H1 (cell line): ENCODE results near the gene BLNK. TPM values are rescaled to one million over a fixed set of nuclear protein-coding genes. Genes with fewer than 3 reads are reported as not detected.

Experiments
- CTCF ChIA-PET: fragments of 300-600 bp; sonication (Branson Sonifier 250); formaldehyde crosslinking; loops from one replicate; lab custom pipeline; 2021; ENCODE audit not compliant: partially characterized antibody; lab: Charles Lee
- POLR2A ChIA-PET: fragments of 300-600 bp; sonication (Branson Sonifier 250); formaldehyde crosslinking; loops from one replicate; lab custom pipeline; 2021; ENCODE audit warnings: inconsistent platforms; ENCODE audit not compliant: partially characterized antibody; lab: Charles Lee
- DNase-seq, 2 experiments: peaks; one replicate each; pipeline versions ENCODE4 v3.0.0 to v3.0.0-alpha.2; 2010 to 2022; ENCODE audit warnings: low spot score in 2 of 2, low read depth in 1 of 2, mixed read lengths in 1 of 2
- FAIRE-seq: peaks from 2 replicates; lab custom pipeline; 2011; peaks lifted over from hg19 to GRCh38; lab: Jason Lieb, UNC
- H2AFZ ChIP-seq: 2 replicates; pipeline ENCODE4 v1.8.1; 2012; ENCODE audit warnings: low read length, inconsistent platforms
- H2AK5ac ChIP-seq: 2 replicates; pipeline ENCODE4 v1.6.1; 2013; ENCODE audit warnings: low read depth, low read length
- H2BK120ac ChIP-seq: replicated peaks from 2 replicates; pipeline ENCODE3; 2013; ENCODE audit warnings: low read depth, low read length, inconsistent platforms
- H2BK12ac ChIP-seq: 2 replicates; pipeline ENCODE4 v1.6.1; 2013; ENCODE audit warnings: low read depth, low read length
- H2BK15ac ChIP-seq: 2 replicates; pipeline ENCODE4 v1.6.1; 2013; ENCODE audit warnings: low read length
- H2BK20ac ChIP-seq: 2 replicates; pipeline ENCODE4 v1.6.1; 2013; ENCODE audit warnings: low read length
- H2BK5ac ChIP-seq: 2 replicates; pipeline ENCODE4 v1.6.1; 2013; ENCODE audit warnings: low read depth, low read length
- H3K14ac ChIP-seq: 2 replicates; pipeline ENCODE4 v1.6.1; 2013; ENCODE audit warnings: inconsistent platforms; ENCODE audit not compliant: insufficient read length
- H3K18ac ChIP-seq: 2 replicates; pipeline ENCODE4 v1.6.1; 2013; ENCODE audit warnings: low read length; ENCODE audit errors: extremely low read depth
- H3K23ac ChIP-seq: 2 replicates; pipeline ENCODE4 v1.6.1; 2013; ENCODE audit warnings: inconsistent platforms; ENCODE audit not compliant: insufficient read length
- H3K23me2 ChIP-seq: 2 replicates; pipeline ENCODE4 v1.6.1; 2013; ENCODE audit warnings: low read depth, low read length
- H3K27ac ChIP-seq: 2 replicates; pipeline ENCODE4 v1.6.1; 2011; ENCODE audit warnings: low read depth, low read length, inconsistent platforms
- H3K27me3 ChIP-seq, 4 experiments: replicated peaks in 1 of 4; 1 replicate in 1 of 4; 2 replicates in 3 of 4; pipeline versions ENCODE4 v1.6.1 to v1.8.1; 2011 to 2013; ENCODE audit warnings: low read length in 3 of 4, mild to moderate bottlenecking in 3 of 4, inconsistent platforms in 2 of 4, mixed read lengths in 2 of 4, moderate library complexity in 1 of 4; ENCODE audit not compliant: control insufficient read depth in 3 of 4, insufficient read depth in 3 of 4; ENCODE audit errors: extremely low read depth in 1 of 4
- H3K36me3 ChIP-seq, 4 experiments: 2 replicates each; pipeline versions ENCODE4 v1.6.1 to v1.8.1; 2011 to 2013; ENCODE audit warnings: mild to moderate bottlenecking in 4 of 4, low read length in 3 of 4, moderate library complexity in 2 of 4, control low read depth in 1 of 4, inconsistent platforms in 1 of 4; ENCODE audit not compliant: insufficient read depth in 4 of 4, control insufficient read depth in 2 of 4
- H3K4ac ChIP-seq: replicated peaks from 2 replicates; pipeline ENCODE3; 2013; ENCODE audit warnings: low read length, low read depth, mixed read lengths, inconsistent platforms; ENCODE audit not compliant: insufficient read length
- H3K4me1 ChIP-seq, 4 experiments: replicated peaks in 1 of 4; 1 replicate in 1 of 4; 2 replicates in 3 of 4; pipeline versions ENCODE4 v1.6.1 to v1.8.1; 2011 to 2013; ENCODE audit warnings: low read length in 3 of 4, inconsistent platforms in 2 of 4, mixed read lengths in 1 of 4; ENCODE audit not compliant: insufficient read depth in 4 of 4, control insufficient read depth in 3 of 4
- H3K4me2 ChIP-seq, 2 experiments: 2 replicates each; pipeline versions ENCODE4 v1.6.1 to v1.8.1; 2011 to 2013; ENCODE audit warnings: low read depth in 2 of 2, low read length in 2 of 2, control low read depth in 1 of 2, inconsistent platforms in 1 of 2, mild to moderate bottlenecking in 1 of 2; ENCODE audit not compliant: insufficient read depth in 1 of 2
- H3K4me3 ChIP-seq, 4 experiments: fragments of 200-600, 300-600 bp in 1 of 4; sonication (generic), shearing (Covaris generic), sonication (Bioruptor Twin) in 1 of 4; 2 replicates each; pipeline versions ENCODE4 v1.5.1 to v1.8.1; 2011 to 2016; ENCODE audit warnings: low read length in 4 of 4, low read depth in 3 of 4, control low read depth in 2 of 4, inconsistent platforms in 2 of 4, mild to moderate bottlenecking in 2 of 4, mixed read lengths in 1 of 4, moderate library complexity in 1 of 4; ENCODE audit not compliant: insufficient read depth in 2 of 4; ENCODE audit errors: extremely low read depth in 1 of 4
- H3K56ac ChIP-seq: replicated peaks from 2 replicates; pipeline ENCODE3; 2013; ENCODE audit warnings: low read depth, mild to moderate bottlenecking, mixed read lengths, low read length, inconsistent platforms; ENCODE audit not compliant: insufficient read length
- H3K79me1 ChIP-seq: 2 replicates; pipeline ENCODE4 v1.6.1; 2013; ENCODE audit warnings: low read depth, low read length, control low read depth
- H3K79me2 ChIP-seq, 2 experiments: 2 replicates each; pipeline versions ENCODE4 v1.6.1 to v1.8.1; 2012 to 2013; ENCODE audit warnings: low read length in 2 of 2, mild to moderate bottlenecking in 2 of 2, inconsistent platforms in 1 of 2; ENCODE audit not compliant: insufficient read depth in 2 of 2, control insufficient read depth in 1 of 2
- H3K9ac ChIP-seq, 4 experiments: replicated peaks in 1 of 4; 1 replicate in 1 of 4; 2 replicates in 3 of 4; pipeline versions ENCODE4 v1.6.1 to v1.8.1; 2011 to 2013; ENCODE audit warnings: low read depth in 3 of 4, low read length in 3 of 4, control low read depth in 2 of 4, mild to moderate bottlenecking in 2 of 4, moderate library complexity in 2 of 4, inconsistent platforms in 1 of 4; ENCODE audit errors: extremely low read depth in 1 of 4
- H3K9me3 ChIP-seq, 2 experiments: 2 replicates each; pipeline versions ENCODE4 v1.6.1 to v1.8.1; 2012 to 2013; ENCODE audit warnings: mild to moderate bottlenecking in 2 of 2, moderate library complexity in 2 of 2, control low read depth in 1 of 2, inconsistent platforms in 1 of 2, low read depth in 1 of 2, low read length in 1 of 2, mixed read lengths in 1 of 2; ENCODE audit not compliant: insufficient read depth in 2 of 2
- H4K20me1 ChIP-seq, 2 experiments: replicated peaks in 1 of 2; 2 replicates each; pipeline versions ENCODE3 to v1.8.1; 2011 to 2013; ENCODE audit warnings: inconsistent platforms in 2 of 2, low read length in 2 of 2, mild to moderate bottlenecking in 1 of 2; ENCODE audit not compliant: insufficient read depth in 2 of 2, control insufficient read depth in 1 of 2
- H4K5ac ChIP-seq: 2 replicates; pipeline ENCODE4 v1.6.1; 2013; ENCODE audit warnings: low read length, low read depth, mixed read lengths, inconsistent platforms; ENCODE audit not compliant: insufficient read length
- H4K8ac ChIP-seq: 2 replicates; pipeline ENCODE4 v1.8.0; 2013; ENCODE audit warnings: mild to moderate bottlenecking, moderate library complexity, low read length, inconsistent platforms; ENCODE audit not compliant: insufficient read depth; ENCODE audit errors: extremely low read depth
- H4K91ac ChIP-seq: replicated peaks from 2 replicates; pipeline ENCODE3; 2013; ENCODE audit warnings: low read length, mixed read lengths, inconsistent platforms; ENCODE audit not compliant: insufficient read length
- EGR1 ChIP-seq: IDR thresholded peaks from 2 replicates; pipeline ENCODE4 v1.6.1; 2011; ENCODE audit warnings: low read depth, low read length, borderline replicate concordance
- POLR2A ChIP-seq, 2 experiments: IDR thresholded peaks; 1 replicate in 1 of 2; 2 replicates in 1 of 2; pipeline ENCODE4 v1.6.1; 2011; ENCODE audit warnings: low read depth in 2 of 2, low read length in 2 of 2, mild to moderate bottlenecking in 2 of 2; ENCODE audit errors: control extremely low read depth in 1 of 2
- SIX5 ChIP-seq: IDR thresholded peaks from 2 replicates; pipeline ENCODE4 v1.6.1; 2011; ENCODE audit warnings: mild to moderate bottlenecking, low read depth, low read length
- WGBS, 2 experiments: shearing (Covaris generic) in 1 of 2; methylation state at CpG; one replicate each; pipeline versions ENCODE4 v1.1.6 to v1.1.7; 2013 to 2015; ENCODE audit warnings: low lambda C conversion rate in 2 of 2, mixed read lengths in 2 of 2, inconsistent platforms in 1 of 2, low coverage in 1 of 2, missing lambda C conversion rate in 1 of 2; ENCODE audit not compliant: insufficient replicate concordance in 2 of 2, insufficient coverage in 1 of 2, insufficient read length in 1 of 2; ENCODE audit errors: extremely low coverage in 1 of 2, missing lambda C conversion rate in 1 of 2; 5-methylcytosine and 5-hydroxymethylcytosine counted together
- polyA plus RNA-seq, 7 experiments: library from polyadenylated mRNA; depleted of rRNA in 3 of 7; stranded (reverse) in 5 of 7; unstranded in 2 of 7; fragments of >200 nt in 5 of 7; fragments of 200-250 nt in 2 of 7; gene quantifications; 1 replicate in 5 of 7; 2 replicates in 1 of 7; 4 replicates in 1 of 7; pipeline versions ENCODE4 v1.2.1 to v1.2.3, GENCODE V29; 2011 to 2013; ENCODE audit warnings: missing spikeins in 2 of 7, mixed read lengths in 2 of 7
- total RNA-seq: library from RNA; stranded (reverse); fragmentation: NEBNext Ultra II Directional; extraction: Animal tissue kit (Norgen Biotek cat#: 25700); gene quantifications from 2 replicates; pipeline ENCODE4 v1.2.1, GENCODE V29; 2021
- TF ChIP-seq, protein P1 (sequence below): IDR thresholded peaks from 2 replicates; pipeline ENCODE4 v1.6.1; 2012; ENCODE audit warnings: low read length, inconsistent platforms

Gene BLNK
- total and polyA plus RNA-seq, 2 of the 8 experiments (the other 6 are each of a cell fraction or from before 2014, with no cell fraction given): not detected

DNA sequence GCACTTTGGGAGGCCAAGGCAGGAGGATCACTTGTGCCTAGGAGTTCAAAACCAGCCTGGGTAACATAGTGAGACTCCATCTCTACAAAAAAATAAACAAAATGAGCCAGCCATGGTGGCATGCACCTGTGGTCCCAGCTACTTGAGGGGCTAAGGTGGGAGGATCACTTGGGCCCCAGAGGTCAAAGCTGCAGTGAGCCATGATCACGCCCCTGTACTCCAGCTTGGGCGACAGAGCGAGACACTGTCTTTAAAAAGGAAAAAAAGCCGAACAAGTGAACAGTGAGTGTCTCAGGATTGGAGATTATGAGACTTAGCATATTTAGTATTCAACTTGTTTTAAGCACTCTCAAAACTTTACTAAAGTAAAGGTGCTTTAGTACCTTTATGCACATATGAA, 28.1 kb downstream of the BLNK start:
- H4K91ac ChIP-seq: no peak overlapping the region
- ChIA-PET POLR2A (no interaction called here), CTCF (no interaction called here)
- no peaks in the 10 kb centered on the region for H3K79me1 ChIP-seq
- H2BK12ac ChIP-seq: no peak overlapping the region
- no peaks in the 10 kb centered on the region for H3K79me2 ChIP-seq
- no peak overlapping the region for H2BK120ac ChIP-seq
- H3K36me3 ChIP-seq: no peaks in the 10 kb centered on the region
- no peak overlapping the region for H3K9ac ChIP-seq
- no peaks in the 10 kb centered on the region for H4K20me1 ChIP-seq
- H2BK20ac ChIP-seq: no peak overlapping the region
- DNase-seq (no peak), FAIRE-seq (no peak)
- H3K23ac ChIP-seq: no peak overlapping the region
- H4K8ac ChIP-seq: no peak overlapping the region
- H3K4me3 ChIP-seq: no peak overlapping the region
- no peak overlapping the region for H2AFZ ChIP-seq
- WGBS, 2 experiments: 90% methylated on average over 4 of the region's 4 CpGs; no CpG with 5 or more reads in 1 of the 2 experiments
- no peak overlapping the region for H3K14ac ChIP-seq
- H3K9me3 ChIP-seq: no peaks in the 10 kb centered on the region
- H3K4me2 ChIP-seq: no peak overlapping the region
- no peaks in the 10 kb centered on the region for H3K23me2 ChIP-seq
- H3K27me3 ChIP-seq: no peaks in the 10 kb centered on the region
- H2AK5ac ChIP-seq: no peak overlapping the region
- no peak overlapping the region for H3K4ac ChIP-seq
- H3K56ac ChIP-seq: no peak overlapping the region
- no peak overlapping the region for H3K18ac ChIP-seq
- H2BK15ac ChIP-seq: no peak overlapping the region
- H3K4me1 ChIP-seq: no peaks in the 10 kb centered on the region
- H3K27ac ChIP-seq: no peak overlapping the region
- H2BK5ac ChIP-seq: no peak overlapping the region
- H4K5ac ChIP-seq: no peak overlapping the region
- TF ChIP-seq EGR1: no peak
- TF ChIP-seq, protein P1, sequence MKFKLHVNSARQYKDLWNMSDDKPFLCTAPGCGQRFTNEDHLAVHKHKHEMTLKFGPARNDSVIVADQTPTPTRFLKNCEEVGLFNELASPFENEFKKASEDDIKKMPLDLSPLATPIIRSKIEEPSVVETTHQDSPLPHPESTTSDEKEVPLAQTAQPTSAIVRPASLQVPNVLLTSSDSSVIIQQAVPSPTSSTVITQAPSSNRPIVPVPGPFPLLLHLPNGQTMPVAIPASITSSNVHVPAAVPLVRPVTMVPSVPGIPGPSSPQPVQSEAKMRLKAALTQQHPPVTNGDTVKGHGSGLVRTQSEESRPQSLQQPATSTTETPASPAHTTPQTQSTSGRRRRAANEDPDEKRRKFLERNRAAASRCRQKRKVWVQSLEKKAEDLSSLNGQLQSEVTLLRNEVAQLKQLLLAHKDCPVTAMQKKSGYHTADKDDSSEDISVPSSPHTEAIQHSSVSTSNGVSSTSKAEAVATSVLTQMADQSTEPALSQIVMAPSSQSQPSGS: no peak
- no peak for TF ChIP-seq SIX5
- TF ChIP-seq POLR2A (IDR thresholded peaks at IDR 0.05; ENCODE audit: control extremely low read depth in 1 of 2, low read depth in 2 of 2, low read length in 2 of 2): no peak
